Small intestine (tissue), 7 donors: Measurements from ENCODE around the gene PLCH2. TPM values are rescaled to one million over a fixed set of nuclear protein-coding genes. Genes with fewer than 3 reads are reported as not detected.

Experiments
- DNase-seq, 2 donors: peaks; one replicate each; pipeline versions ENCODE4 v3.0.0 to v3.0.0-alpha.2; 2013
- FAIRE-seq: peaks from 2 replicates; lab custom pipeline; 2012; peaks lifted over from hg19 to GRCh38; lab: Jason Lieb, UNC
- H3K27ac ChIP-seq, 3 donors: one replicate each; pipeline ENCODE4 v1.5.1; 2013; ENCODE audit warnings: low read length in 2 of 3, mild to moderate bottlenecking in 2 of 3, control low read depth in 1 of 3, inconsistent platforms in 1 of 3, low read depth in 1 of 3, moderate library complexity in 1 of 3
- H3K27me3 ChIP-seq, 3 donors: one replicate each; pipeline ENCODE4 v1.6.1; 2013; ENCODE audit warnings: low read length in 3 of 3, inconsistent platforms in 1 of 3; ENCODE audit not compliant: control insufficient read depth in 3 of 3, insufficient read depth in 3 of 3
- H3K36me3 ChIP-seq, 3 donors: one replicate each; pipeline ENCODE4 v1.6.1; 2013; ENCODE audit warnings: low read length in 3 of 3, inconsistent platforms in 1 of 3, low read depth in 1 of 3, mild to moderate bottlenecking in 1 of 3, moderate library complexity in 1 of 3; ENCODE audit not compliant: control insufficient read depth in 3 of 3, insufficient read depth in 2 of 3
- H3K4me1 ChIP-seq, 3 donors: one replicate each; pipeline ENCODE4 v1.6.1; 2013; ENCODE audit warnings: low read length in 2 of 3, inconsistent platforms in 1 of 3, low read depth in 1 of 3, mild to moderate bottlenecking in 1 of 3, moderate library complexity in 1 of 3; ENCODE audit not compliant: control insufficient read depth in 3 of 3, insufficient read depth in 2 of 3
- H3K4me3 ChIP-seq, 3 donors: one replicate each; pipeline ENCODE4 v1.5.1; 2013; ENCODE audit warnings: low read length in 3 of 3, control low read depth in 1 of 3, inconsistent platforms in 1 of 3, low read depth in 1 of 3, mild to moderate bottlenecking in 1 of 3, moderate library complexity in 1 of 3
- H3K9me3 ChIP-seq, 2 donors: one replicate each; pipeline ENCODE4 v1.6.1; 2013; ENCODE audit warnings: low read depth in 1 of 2, low read length in 1 of 2; ENCODE audit not compliant: control insufficient read depth in 2 of 2, insufficient read depth in 1 of 2
- WGBS, 3 donors: extraction: QIAGEN DNeasy Blood & Tissue Kit; methylation state at CpG; one replicate each; pipeline ENCODE4 v1.1.7; 2013; 5-methylcytosine and 5-hydroxymethylcytosine counted together
- polyA plus RNA-seq, 4 donors: library from polyadenylated mRNA; stranded (reverse) in 3 of 4; unstranded in 1 of 4; fragments of 200-250 nt in 3 of 4; fragments of 120-200 nt in 1 of 4; gene quantifications; one replicate each; pipeline versions ENCODE4 v1.2.1 to v1.2.3, GENCODE V29; 2013
- donor health status: healthy with polysubstance abuse.
- donor health status: control.
- donor health status: control.
- donor health status: Bipolar disorder and iron deficiency.
- donor health status: healthy.

PLCH2 gene
- polyA plus RNA-seq, 4 donors: 0.22 to 7.1 (median 1.1) TPM

DNA sequence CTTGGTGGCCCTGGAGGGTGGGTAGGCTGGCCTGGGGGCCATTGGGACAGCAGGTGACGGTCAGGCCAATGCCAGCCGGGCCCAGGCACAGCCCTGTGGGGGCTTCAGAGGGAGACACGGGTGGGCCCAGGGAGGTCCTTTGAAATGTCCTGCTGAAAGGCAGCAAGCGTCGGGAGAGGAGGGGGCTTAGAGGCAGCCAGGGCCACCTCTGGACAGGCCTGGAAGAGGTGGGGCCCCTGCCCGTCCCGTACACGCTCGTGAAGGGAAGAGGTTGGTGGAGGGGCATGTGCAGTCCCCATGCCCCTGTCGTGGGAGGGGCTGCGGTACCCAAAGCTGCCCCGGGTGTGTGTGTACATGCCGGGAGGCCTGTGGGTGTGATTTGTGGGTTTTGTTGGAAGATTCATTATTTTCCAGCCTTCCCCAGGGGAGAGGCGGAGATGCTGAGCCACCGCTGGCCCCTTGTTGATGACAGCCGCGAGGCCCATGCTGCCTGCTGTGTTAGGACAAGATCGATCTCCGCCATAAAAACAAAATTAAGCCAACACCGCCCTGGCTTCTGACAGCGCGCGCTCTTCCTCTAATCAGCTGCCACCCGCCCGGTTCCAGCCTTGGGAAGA is 3.4 kb upstream of the PLCH2 start:
- Histone ChIP-seq H3K4me3 (no peak overlapping the region), H3K36me3 (no peaks in the 10 kb centered on the region), H3K9me3 (no peaks in the 10 kb centered on the region), H3K27me3 (peaks cover 0 to 13% (median 2%) of the 10 kb centered on the region in 3 donors), H3K27ac (no peak overlapping the region), H3K4me1 (peaks cover 0 to 14% (median 3%) of the 10 kb centered on the region in 3 donors)
- DNase-seq (no peak), FAIRE-seq (no peak)
- 63 to 73% (median 64%) methylated on average over 24 to 25 of the region's 25 CpGs for WGBS, 3 donors

DNA sequence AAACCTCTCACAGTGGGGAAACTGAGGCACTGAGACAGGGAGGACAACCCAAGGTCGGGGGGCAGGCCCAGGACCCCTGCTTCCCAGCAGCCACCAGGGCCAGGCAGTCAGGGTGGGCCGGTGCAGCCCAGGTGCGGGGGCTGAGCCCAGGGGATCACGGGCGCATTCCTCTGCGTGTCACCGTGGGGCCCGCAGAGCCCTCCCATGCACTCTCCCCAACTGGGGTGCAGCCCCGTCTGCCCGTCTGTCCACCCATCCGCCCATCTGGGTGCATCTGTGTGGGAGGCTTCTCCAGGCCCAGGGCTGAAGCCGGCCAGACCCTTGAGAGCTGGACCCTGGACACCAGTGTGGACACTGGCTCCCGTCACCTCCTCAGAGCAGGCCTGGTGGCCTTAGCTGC is 2.9 kb upstream of the PLCH2 start:
- Histone ChIP-seq H3K27ac (no peak overlapping the region), H3K4me1 (peaks cover 0 to 19% (median 4%) of the 10 kb centered on the region in 3 donors), H3K36me3 (no peaks in the 10 kb centered on the region), H3K4me3 (no peak overlapping the region), H3K27me3 (peaks cover 0 to 10% (median 2%) of the 10 kb centered on the region in 3 donors), H3K9me3 (no peaks in the 10 kb centered on the region)
- FAIRE-seq (no peak), DNase-seq (no peak)
- WGBS, 3 donors: 79 to 88% (median 80%) methylated on average over 8 to 13 of the region's 13 CpGs

DNA sequence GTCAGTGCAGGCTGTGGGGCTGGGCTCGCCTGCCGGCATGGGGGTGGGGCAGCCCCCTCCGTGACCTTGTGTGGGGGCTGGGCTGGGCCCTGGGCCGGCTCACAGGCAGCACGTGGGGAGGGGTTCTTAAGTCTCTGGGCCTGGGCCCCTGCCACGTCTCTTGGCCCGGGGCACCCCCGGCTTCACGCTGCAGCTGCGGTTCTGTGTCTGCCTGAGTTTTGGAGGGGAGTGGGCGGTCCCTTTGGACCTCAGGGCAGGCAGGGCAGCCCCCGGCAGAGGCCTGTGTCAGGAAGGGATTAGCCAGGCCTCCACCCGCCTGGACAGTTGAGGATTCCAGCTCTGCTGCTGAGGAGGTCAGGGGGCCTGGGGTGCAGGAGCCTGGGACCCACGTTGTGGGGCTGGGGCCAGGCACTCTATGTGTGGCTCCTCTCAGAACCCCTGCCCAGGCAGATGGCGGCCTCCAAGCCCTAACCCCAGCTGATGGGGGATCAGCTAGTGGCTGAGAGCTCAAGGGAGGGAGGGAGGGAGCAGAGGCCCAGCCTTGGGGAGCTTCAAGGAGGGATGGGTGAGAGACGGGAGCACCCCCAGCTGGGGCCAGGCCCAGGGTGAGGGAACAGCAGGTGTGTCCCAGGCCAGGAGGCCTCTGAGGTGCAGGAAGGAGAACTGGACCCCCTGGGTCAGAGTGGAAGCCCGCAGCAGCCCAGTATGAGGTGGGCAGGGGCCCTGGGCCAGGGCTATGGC is 1.8 kb upstream of the PLCH2 start:
- DNase-seq (no peak), FAIRE-seq (no peak)
- Histone ChIP-seq H3K27me3 (peaks cover 0 to 2% (median 0%) of the 10 kb centered on the region in 3 donors), H3K36me3 (no peaks in the 10 kb centered on the region), H3K4me3 (no peak overlapping the region), H3K27ac (no peak overlapping the region), H3K9me3 (no peaks in the 10 kb centered on the region), H3K4me1 (peaks cover 0 to 26% (median 4%) of the 10 kb centered on the region in 3 donors)
- WGBS, 3 donors: 47 to 62% (median 51%) methylated on average over 13 to 17 of the region's 17 CpGs

DNA sequence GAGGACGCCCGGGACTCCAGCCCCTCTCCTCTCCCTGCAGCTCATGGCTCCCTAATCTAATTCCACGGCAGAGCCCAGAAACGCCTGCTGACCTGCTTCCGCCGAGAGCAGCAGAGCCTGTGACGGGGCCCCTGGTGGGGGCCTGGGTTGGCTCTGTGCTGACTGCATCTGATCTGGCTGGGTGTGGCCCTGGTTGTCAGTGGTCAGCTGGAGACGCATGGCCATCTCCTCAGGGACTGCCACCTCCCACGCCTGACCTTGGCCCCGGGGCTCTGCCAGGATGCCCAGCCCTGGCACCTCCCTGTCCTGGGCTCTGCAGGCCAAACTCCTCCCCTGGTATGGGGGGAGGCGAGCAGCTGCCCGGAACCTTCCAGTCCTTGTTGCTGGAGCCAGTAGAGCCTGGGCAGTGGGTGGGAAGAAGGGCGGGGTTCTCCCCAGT is 1.1 kb upstream of the PLCH2 start:
- no peak overlapping the region for H3K27ac ChIP-seq
- peaks cover 0 to 1% (median 0%) of the 10 kb centered on the region in 3 donors for H3K36me3 ChIP-seq
- H3K27me3 ChIP-seq: peaks cover 0 to 2% (median 0%) of the 10 kb centered on the region in 3 donors
- H3K4me1 ChIP-seq: peaks cover 0 to 26% (median 4%) of the 10 kb centered on the region in 3 donors
- no peak for DNase-seq
- FAIRE-seq: no peak
- 43 to 68% (median 60%) methylated on average over 8 to 13 of the region's 13 CpGs for WGBS, 3 donors
- H3K4me3 ChIP-seq: no peak overlapping the region
- no peaks in the 10 kb centered on the region for H3K9me3 ChIP-seq

DNA sequence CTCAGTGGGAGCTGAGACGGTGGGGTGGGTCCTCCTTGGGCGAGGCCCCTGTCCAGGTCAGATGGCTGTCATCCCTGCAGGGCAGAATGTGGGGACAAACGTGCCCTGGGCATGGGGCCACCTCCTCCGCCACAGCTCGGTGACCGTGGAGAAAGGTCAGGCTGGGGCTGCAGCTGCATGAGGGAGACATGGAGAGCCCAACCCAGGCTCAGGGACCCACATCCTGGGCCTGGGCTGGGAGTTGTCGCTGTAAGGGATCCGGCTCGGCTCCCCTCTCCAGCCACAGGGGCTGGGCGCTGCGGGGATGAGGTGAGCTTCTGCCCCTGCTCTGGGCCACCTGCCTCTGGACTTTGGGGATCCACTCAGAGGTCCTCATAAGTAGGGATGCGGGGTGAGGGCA is 518 bp upstream of the PLCH2 start:
- no peak for FAIRE-seq
- H3K27ac ChIP-seq: no peak overlapping the region
- WGBS, 3 donors: 83 to 89% (median 87%) methylated on average over 10 to 12 of the region's 12 CpGs

DNA sequence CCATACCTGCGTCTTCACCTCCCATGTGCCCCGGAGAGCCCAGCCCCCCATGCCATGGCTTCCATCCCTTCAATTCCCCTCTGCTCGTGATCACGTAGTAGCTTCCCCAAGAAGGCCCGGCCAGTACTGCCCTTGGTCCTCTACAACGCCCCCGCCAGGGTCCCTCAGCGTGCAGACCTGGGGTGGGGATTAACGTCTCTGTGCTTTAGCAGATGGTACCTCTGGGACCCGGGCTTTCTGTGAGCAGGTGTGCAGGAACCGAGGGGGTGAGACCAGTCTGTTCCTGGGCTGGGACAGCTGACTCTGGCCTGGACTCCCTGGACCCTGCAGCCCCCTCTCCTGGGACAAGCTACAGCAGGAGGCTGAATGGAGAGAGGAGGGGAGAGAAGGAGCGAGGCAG is 1.2 kb downstream of the PLCH2 start:
- peaks cover 0 to 2% (median 0%) of the 10 kb centered on the region in 3 donors for H3K27me3 ChIP-seq
- no peak overlapping the region for H3K4me3 ChIP-seq
- DNase-seq (no peak), FAIRE-seq (no peak)
- peaks cover 0 to 2% (median 0%) of the 10 kb centered on the region in 3 donors for H3K36me3 ChIP-seq
- 60 to 71% (median 61%) methylated on average over 11 to 12 of the region's 12 CpGs for WGBS, 3 donors
- no peaks in the 10 kb centered on the region for H3K9me3 ChIP-seq
- H3K4me1 ChIP-seq: peaks cover 0 to 45% (median 4%) of the 10 kb centered on the region in 3 donors
- peak overlapping the region in 1 of 3 donors; percentile 53 for H3K27ac ChIP-seq

More for the DNA sequence above, 518 bp upstream of the PLCH2 start:
- no peaks in the 10 kb centered on the region for H3K9me3 ChIP-seq
- peaks cover 0 to 2% (median 0%) of the 10 kb centered on the region in 3 donors for H3K36me3 ChIP-seq
- H3K27me3 ChIP-seq: peaks cover 0 to 2% (median 0%) of the 10 kb centered on the region in 3 donors
- H3K4me1 ChIP-seq: peaks cover 0 to 27% (median 4%) of the 10 kb centered on the region in 3 donors
- no peak overlapping the region for H3K4me3 ChIP-seq
- no peak for DNase-seq

DNA sequence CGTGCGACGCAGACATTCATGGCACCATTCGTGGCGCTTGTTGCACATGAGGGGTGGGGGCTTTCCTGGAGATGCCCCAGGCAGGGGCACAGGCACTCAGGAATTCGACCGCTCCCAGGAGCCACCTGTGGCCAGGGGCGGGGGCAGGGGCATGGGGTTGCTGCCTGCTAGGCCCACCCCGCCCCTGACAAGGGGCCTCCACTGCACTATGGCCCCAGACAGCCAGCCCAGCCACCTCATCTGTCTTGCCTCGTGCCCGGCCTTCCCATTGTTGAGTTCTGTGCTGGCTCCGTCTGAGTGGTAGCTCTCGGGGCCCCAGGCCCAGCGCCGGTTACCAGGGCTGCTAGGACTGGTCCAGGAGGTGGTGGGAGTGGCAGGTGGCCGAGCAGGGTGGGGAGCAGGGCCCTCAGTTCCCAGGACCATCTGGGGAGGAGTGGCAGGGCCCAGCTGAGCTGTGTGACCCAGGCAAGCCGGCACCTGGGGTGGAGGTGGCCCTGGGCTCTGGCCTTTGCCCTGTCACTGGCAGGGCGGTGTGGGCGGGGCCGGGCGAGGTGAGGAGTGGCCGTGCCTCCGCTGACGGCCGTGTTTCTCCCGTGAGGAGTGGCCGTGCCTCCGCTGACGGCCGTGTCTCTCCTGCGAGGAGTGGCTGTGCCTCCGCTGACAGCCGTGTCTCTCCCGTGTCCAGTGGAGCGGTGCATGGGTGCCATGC is 1.9 kb downstream of the PLCH2 start:
- WGBS, 3 donors: 13 to 58% (median 43%) methylated on average over 30 to 35 of the region's 35 CpGs
- Histone ChIP-seq H3K4me1 (peaks cover 0 to 47% (median 4%) of the 10 kb centered on the region in 3 donors), H3K36me3 (peaks cover 0 to 2% (median 0%) of the 10 kb centered on the region in 3 donors), H3K9me3 (no peaks in the 10 kb centered on the region), H3K27me3 (peaks cover 0 to 2% (median 0%) of the 10 kb centered on the region in 3 donors), H3K4me3 (peak overlapping the region in 1 of 3 donors; percentile 10), H3K27ac (peak overlapping the region in 2 of 3 donors; percentile 24 to 53)
- DNase-seq: peak; percentile 83 to 87
- no peak for FAIRE-seq

DNA sequence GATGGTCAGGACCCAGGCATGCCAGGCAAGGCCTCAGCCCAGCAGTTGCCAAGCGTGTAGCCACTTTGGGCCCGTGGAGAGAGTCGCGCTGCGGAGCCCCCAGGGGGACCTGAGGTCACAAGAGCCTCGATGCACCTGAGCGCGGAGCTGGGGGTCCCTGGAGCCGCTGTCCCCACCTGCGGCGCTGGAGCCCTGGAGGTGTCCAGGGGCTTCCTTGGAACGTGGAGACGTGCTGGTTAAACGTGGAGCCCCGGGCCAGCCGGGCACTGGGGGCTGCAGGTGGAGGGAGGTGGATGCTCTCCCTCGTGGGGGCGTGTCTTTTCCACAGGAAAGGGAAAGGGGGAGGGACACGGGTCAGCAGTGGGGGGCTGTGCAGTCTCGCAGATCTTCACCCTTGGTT is 3.1 kb downstream of the PLCH2 start:
- Histone ChIP-seq H3K4me3 (no peak overlapping the region), H3K27me3 (no peaks in the 10 kb centered on the region), H3K4me1 (peaks cover 0 to 47% (median 4%) of the 10 kb centered on the region in 3 donors), H3K9me3 (no peaks in the 10 kb centered on the region), H3K27ac (no peak overlapping the region), H3K36me3 (peaks cover 0 to 2% (median 0%) of the 10 kb centered on the region in 3 donors)
- FAIRE-seq (no peak), DNase-seq (no peak)
- WGBS, 3 donors: 79 to 86% (median 79%) methylated on average over 12 to 20 of the region's 20 CpGs
